ENCODE data around the gene KRT32.

KRT32 gene

GRCh38 chr17:41494524-41494923 is 27.3 kb upstream of the KRT32 start:
- DNase-seq: peak in 1 of 10 donors; percentile 49
- intact Hi-C loops (cut with DNase I): no loop called here

GRCh38 chr17:41492771-41493170 is 25.6 kb upstream of the KRT32 start:
- intact Hi-C loops (cut with DNase I): no loop called here
- DNase-seq: peak in 1 of 10 donors; percentile 29

GRCh38 chr17:41492351-41492750 is 25.2 kb upstream of the KRT32 start:
- intact Hi-C loops (cut with DNase I): no loop called here

GRCh38 chr17:41491476-41491875 is 24.3 kb upstream of the KRT32 start:
- DNase-seq: peak in 1 of 10 donors; percentile 27
- intact Hi-C loops (cut with DNase I): no loop called here

More at GRCh38 chr17:41492351-41492750, 25.2 kb upstream of the KRT32 start:
- DNase-seq: peak in 1 of 10 donors; percentile 33

- intact Hi-C loops (cut with DNase I): no loop called here
- DNase-seq: peak in 1 of 10 donors; percentile 5
Measured at GRCh38 chr17:41490000-41490990, 23.1 kb upstream of the KRT32 start.

- intact Hi-C loops (cut with DNase I): no loop called here
- peak in 1 of 10 donors; percentile 61 for DNase-seq
Measured at GRCh38 chr17:41489531-41489930, 22.3 kb upstream of the KRT32 start, which contains the start of gene KRT36. Gene KRT36 (minus strand): TSS chr17:41489910. CDS start chr17:41489864, 46 bp downstream.

- peak in 2 of 10 donors; percentile 25 to 79 for DNase-seq
- intact Hi-C loops (cut with DNase I): no loop called here
Measured at GRCh38 chr17:41486809-41487530, 19.8 kb upstream of the KRT32 start.

GRCh38 chr17:41486316-41486715 is 19.1 kb upstream of the KRT32 start:
- DNase-seq: peak in 2 of 10 donors; percentile 52 to 67
- intact Hi-C loops (cut with DNase I): no loop called here

GRCh38 chr17:41484920-41485904 is 18.0 kb upstream of the KRT32 start:
- DNase-seq: peak in 2 of 10 donors; percentile 28 to 55
- intact Hi-C loops (cut with DNase I): no loop called here

- intact Hi-C loops (cut with DNase I): no loop called here
- DNase-seq: peak in 1 of 10 donors; percentile 63
Measured at GRCh38 chr17:41483991-41484826, 17.0 kb upstream of the KRT32 start.

- intact Hi-C loops (cut with DNase I): no loop called here
- DNase-seq: peak in 1 of 10 donors; percentile 37
Measured at GRCh38 chr17:41483531-41483930, 16.3 kb upstream of the KRT32 start.

GRCh38 chr17:41481036-41481435 is 13.8 kb upstream of the KRT32 start, which contains the start of gene KRT35:
Gene KRT35 (minus strand): TSS chr17:41481151. CDS start chr17:41481097, 54 bp downstream.
- DNase-seq: no peak
- intact Hi-C loops (cut with DNase I): no loop called here

- peak in 1 of 10 donors; percentile 65 for DNase-seq
Measured at GRCh38 chr17:41480581-41480980, 13.4 kb upstream of the KRT32 start.

GRCh38 chr17:41480136-41480535 is 12.9 kb upstream of the KRT32 start:
- intact Hi-C loops (cut with DNase I): no loop called here
- peak in 1 of 10 donors; percentile 8 for DNase-seq

More at GRCh38 chr17:41480581-41480980, 13.4 kb upstream of the KRT32 start:
- intact Hi-C loops (cut with DNase I): no loop called here

GRCh38 chr17:41478237-41478636 is 11.1 kb upstream of the KRT32 start:
- intact Hi-C loops (cut with DNase I): no loop called here

GRCh38 chr17:41476866-41477815 is 10.0 kb upstream of the KRT32 start:
- no peak for DNase-seq
- intact Hi-C loops (cut with DNase I): no loop called here

More at GRCh38 chr17:41478237-41478636, 11.1 kb upstream of the KRT32 start:
- DNase-seq: no peak

GRCh38 chr17:41475421-41475820 is 8.2 kb upstream of the KRT32 start:
- intact Hi-C loops (cut with DNase I): no loop called here

GRCh38 chr17:41474863-41475262 is 7.7 kb upstream of the KRT32 start:
- DNase-seq: no peak
- intact Hi-C loops (cut with DNase I): no loop called here

More at GRCh38 chr17:41475421-41475820, 8.2 kb upstream of the KRT32 start:
- DNase-seq: no peak

All from posterior cingulate gyrus (tissue), 11 donors.